MCF 10A (cell line): ENCODE measurements around the gene TM6SF1. TPM values are rescaled to one million over a fixed set of nuclear protein-coding genes. Genes with fewer than 3 reads are reported as not detected.

Source experiments
- BruUV-seq: library from RNA; stranded (reverse); fragments of 400-500 nt; replicated peaks from 2 replicates; lab custom pipeline; 2021; lab: Mats Ljungman, UMichigan
- CTCF ChIA-PET: fragments of 300-600 bp; sonication (Branson Sonifier 250); formaldehyde crosslinking; extraction: SDS; loops from one replicate; lab custom pipeline; 2021; ENCODE audit warnings: antibody characterized with exemption, inconsistent platforms; lab: Yijun Ruan, JAX
- POLR2A ChIA-PET: fragments of 300-600, 350-650 bp; sonication (Branson Sonifier 250); formaldehyde crosslinking; extraction: SDS; loops from one replicate; lab custom pipeline; 2020; ENCODE audit warnings: antibody characterized with exemption, inconsistent platforms; lab: Yijun Ruan, JAX
- DNase-seq: peaks from one replicate; pipeline ENCODE4 v3.0.0-alpha.2; 2018; ENCODE audit not compliant: unreplicated experiment
- H3K27ac Mint-ChIP-seq: one replicate; pipeline ENCODE4 v1.8.0; 2022; ENCODE audit warnings: mild to moderate bottlenecking, low read depth, mixed read lengths; ENCODE audit not compliant: unreplicated experiment
- H3K27me3 Mint-ChIP-seq: one replicate; pipeline ENCODE4 v1.8.0; 2022; ENCODE audit warnings: mixed read lengths; ENCODE audit not compliant: insufficient read depth, unreplicated experiment
- H3K36me3 Mint-ChIP-seq: one replicate; pipeline ENCODE4 v1.8.0; 2022; ENCODE audit warnings: mild to moderate bottlenecking, moderate library complexity, mixed read lengths; ENCODE audit not compliant: insufficient read depth, unreplicated experiment
- H3K4me1 Mint-ChIP-seq: one replicate; pipeline ENCODE4 v1.8.0; 2022; ENCODE audit warnings: mixed read lengths; ENCODE audit not compliant: insufficient read depth, unreplicated experiment
- H3K4me3 Mint-ChIP-seq: one replicate; pipeline ENCODE4 v1.8.0; 2022; ENCODE audit warnings: mild to moderate bottlenecking, moderate library complexity, mixed read lengths; ENCODE audit not compliant: unreplicated experiment
- H3K9me3 Mint-ChIP-seq: one replicate; pipeline ENCODE4 v1.8.0; 2022; ENCODE audit warnings: mixed read lengths; ENCODE audit not compliant: unreplicated experiment
- CTCF ChIP-seq: fragments of 200-600 bp; IDR thresholded peaks from one replicate; pipeline ENCODE4 v1.8.0; 2022; ENCODE audit warnings: antibody characterized with exemption, mild to moderate bottlenecking; ENCODE audit not compliant: unreplicated experiment
- intact Hi-C: fragments of 100-400 bp; cut with micrococcal nuclease; formaldehyde crosslinking; loops from 2 replicates; pipeline ENCODE4 v1.14.1; 2022
- total RNA-seq: library from RNA; stranded (reverse); gene quantifications from 2 replicates; pipeline ENCODE4 v1.2.3, GENCODE V29; 2022

TM6SF1 gene
- total RNA-seq, 1 experiment from 2014 or later: not detected

DNA sequence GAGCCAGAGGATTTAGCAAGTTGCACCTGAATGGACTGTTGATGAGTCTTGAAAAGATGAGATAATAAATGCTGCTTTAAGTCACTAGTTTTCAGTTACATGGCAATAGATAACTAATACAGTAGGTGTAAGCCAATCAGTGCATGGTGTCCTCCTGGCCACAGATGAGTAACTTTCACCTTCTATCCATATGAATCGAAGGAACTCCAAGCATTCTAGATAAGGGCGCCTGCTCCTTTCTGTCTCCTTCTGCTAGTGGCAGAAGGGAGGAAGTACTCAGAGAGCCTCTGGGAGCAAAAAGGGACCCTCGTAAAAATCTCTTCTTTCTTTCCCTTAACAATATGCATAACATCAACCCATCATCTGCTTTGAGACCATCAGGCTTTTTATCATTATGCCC is 37.3 kb downstream of the TM6SF1 start:
- DNase-seq: no peak
- no peaks in the 10 kb centered on the region for H3K9me3 Mint-ChIP-seq
- H3K4me3 Mint-ChIP-seq: no peak overlapping the region
- no peak for TF ChIP-seq CTCF
- H3K4me1 Mint-ChIP-seq: no peaks in the 10 kb centered on the region
- ChIA-PET CTCF (no interaction called here), POLR2A (interaction anchor here (0.9 to 1.1 kb wide), 2 partner anchors 10 to 36 kb away, joined by 3 to 4 read pairs; no protein-coding TSS in a partner anchor)
- H3K36me3 Mint-ChIP-seq: peaks cover 52% of the 10 kb centered on the region
- intact Hi-C loops: no loop called here
- no peaks in the 10 kb centered on the region for H3K27me3 Mint-ChIP-seq
- no TSS peak for BruUV-seq
- H3K27ac Mint-ChIP-seq: no peak overlapping the region

DNA sequence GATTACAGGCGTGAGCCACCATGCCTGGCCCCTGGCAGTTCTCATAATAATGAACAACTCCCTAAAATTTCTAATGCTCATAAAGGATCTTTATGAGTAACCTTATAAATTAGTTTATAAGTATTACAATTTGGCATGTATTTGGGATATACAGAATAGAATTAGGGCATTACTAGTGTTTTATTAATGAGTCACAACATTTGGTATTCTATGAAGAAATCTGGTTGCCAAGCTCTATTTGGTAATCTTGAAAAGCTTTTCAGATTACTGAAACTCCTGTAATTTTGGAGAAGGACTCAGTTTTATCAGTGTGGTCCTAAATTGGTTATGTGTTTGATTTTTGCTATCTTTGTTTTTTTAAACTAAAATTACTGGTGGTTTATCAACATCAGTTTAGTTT is 45.8 kb downstream of the TM6SF1 start:
- H3K4me3 Mint-ChIP-seq: no peak overlapping the region
- POLR2A ChIA-PET: no interaction called here
- TF ChIP-seq CTCF: no peak
- no peak overlapping the region for H3K27ac Mint-ChIP-seq
- no TSS peak for BruUV-seq
- CTCF ChIA-PET: interaction anchor here (0.6 kb wide), 1 partner anchor 13 kb away, joined by 4 read pairs; no protein-coding TSS in a partner anchor
- H3K9me3 Mint-ChIP-seq: no peaks in the 10 kb centered on the region
- DNase-seq: no peak
- no peaks in the 10 kb centered on the region for H3K4me1 Mint-ChIP-seq
- H3K27me3 Mint-ChIP-seq: no peaks in the 10 kb centered on the region
- intact Hi-C loops: no loop called here
- peaks cover 36% of the 10 kb centered on the region for H3K36me3 Mint-ChIP-seq

- no peaks in the 10 kb centered on the region for H3K4me1 Mint-ChIP-seq
- no TSS peak for BruUV-seq
- TF ChIP-seq CTCF: no peak
- ChIA-PET CTCF (no interaction called here), POLR2A (interaction anchor here (0.6 to 1.1 kb wide), 2 partner anchors 11 to 103 kb away, joined by 4 read pairs; no protein-coding TSS in a partner anchor)
- no peak overlapping the region for H3K27ac Mint-ChIP-seq
- no peaks in the 10 kb centered on the region for H3K27me3 Mint-ChIP-seq
- H3K36me3 Mint-ChIP-seq: peaks cover 19% of the 10 kb centered on the region
- H3K4me3 Mint-ChIP-seq: no peak overlapping the region
- intact Hi-C loops: no loop called here
- H3K9me3 Mint-ChIP-seq: no peaks in the 10 kb centered on the region
- DNase-seq: no peak
Observed at GRCh38 chr15:83155942-83156341, 48.5 kb downstream of the TM6SF1 start.

DNA sequence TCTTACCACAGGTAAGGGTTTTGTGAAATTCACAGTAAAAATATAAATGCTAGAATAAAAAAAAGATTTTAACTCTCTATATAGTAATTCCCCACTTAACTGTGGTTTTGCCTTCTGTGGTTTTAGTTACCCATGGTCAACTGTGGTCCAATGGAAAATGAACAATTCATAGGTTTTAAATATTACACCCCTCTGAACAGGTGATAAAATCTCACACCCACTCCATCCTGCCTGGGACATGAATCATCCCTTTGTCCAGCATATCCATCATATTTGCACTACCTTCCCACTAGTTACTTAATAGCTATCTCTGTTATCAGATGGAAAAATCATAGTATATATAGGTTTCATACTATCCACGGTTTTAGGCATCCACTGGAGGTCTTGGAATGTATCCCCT is 50.9 kb downstream of the TM6SF1 start:
- H3K27me3 Mint-ChIP-seq: no peaks in the 10 kb centered on the region
- H3K27ac Mint-ChIP-seq: no peak overlapping the region
- intact Hi-C loops: no loop called here
- no peak for TF ChIP-seq CTCF
- no TSS peak for BruUV-seq
- no peaks in the 10 kb centered on the region for H3K4me1 Mint-ChIP-seq
- DNase-seq: peak; percentile 34
- ChIA-PET CTCF (no interaction called here), POLR2A (no interaction called here)
- no peaks in the 10 kb centered on the region for H3K9me3 Mint-ChIP-seq
- H3K36me3 Mint-ChIP-seq: peaks cover 26% of the 10 kb centered on the region
- H3K4me3 Mint-ChIP-seq: no peak overlapping the region
